ENCODE measurements around the gene RAD54L2.
"Not testable (repeated sequence)": the region's sequence is repeated elsewhere in the genome, so short reads cannot be mapped to it uniquely, and the experiment has no call there.

Gene RAD54L2, protein sequence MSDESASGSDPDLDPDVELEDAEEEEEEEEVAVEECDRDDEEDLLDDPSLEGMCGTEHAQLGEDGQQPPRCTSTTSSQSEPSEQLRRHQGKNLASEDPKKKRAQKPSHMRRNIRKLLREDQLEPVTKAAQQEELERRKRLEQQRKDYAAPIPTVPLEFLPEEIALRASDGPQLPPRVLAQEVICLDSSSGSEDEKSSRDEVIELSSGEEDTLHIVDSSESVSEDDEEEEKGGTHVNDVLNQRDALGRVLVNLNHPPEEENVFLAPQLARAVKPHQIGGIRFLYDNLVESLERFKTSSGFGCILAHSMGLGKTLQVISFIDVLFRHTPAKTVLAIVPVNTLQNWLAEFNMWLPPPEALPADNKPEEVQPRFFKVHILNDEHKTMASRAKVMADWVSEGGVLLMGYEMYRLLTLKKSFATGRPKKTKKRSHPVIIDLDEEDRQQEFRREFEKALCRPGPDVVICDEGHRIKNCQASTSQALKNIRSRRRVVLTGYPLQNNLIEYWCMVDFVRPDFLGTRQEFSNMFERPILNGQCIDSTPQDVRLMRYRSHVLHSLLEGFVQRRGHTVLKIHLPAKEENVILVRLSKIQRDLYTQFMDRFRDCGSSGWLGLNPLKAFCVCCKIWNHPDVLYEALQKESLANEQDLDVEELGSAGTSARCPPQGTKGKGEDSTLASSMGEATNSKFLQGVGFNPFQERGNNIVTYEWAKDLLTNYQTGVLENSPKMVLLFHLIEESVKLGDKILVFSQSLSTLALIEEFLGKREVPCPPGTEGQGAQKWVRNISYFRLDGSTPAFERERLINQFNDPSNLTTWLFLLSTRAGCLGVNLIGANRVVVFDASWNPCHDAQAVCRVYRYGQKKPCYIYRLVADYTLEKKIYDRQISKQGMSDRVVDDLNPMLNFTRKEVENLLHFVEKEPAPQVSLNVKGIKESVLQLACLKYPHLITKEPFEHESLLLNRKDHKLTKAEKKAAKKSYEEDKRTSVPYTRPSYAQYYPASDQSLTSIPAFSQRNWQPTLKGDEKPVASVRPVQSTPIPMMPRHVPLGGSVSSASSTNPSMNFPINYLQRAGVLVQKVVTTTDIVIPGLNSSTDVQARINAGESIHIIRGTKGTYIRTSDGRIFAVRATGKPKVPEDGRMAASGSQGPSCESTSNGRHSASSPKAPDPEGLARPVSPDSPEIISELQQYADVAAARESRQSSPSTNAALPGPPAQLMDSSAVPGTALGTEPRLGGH (N-terminal part only)

DNA sequence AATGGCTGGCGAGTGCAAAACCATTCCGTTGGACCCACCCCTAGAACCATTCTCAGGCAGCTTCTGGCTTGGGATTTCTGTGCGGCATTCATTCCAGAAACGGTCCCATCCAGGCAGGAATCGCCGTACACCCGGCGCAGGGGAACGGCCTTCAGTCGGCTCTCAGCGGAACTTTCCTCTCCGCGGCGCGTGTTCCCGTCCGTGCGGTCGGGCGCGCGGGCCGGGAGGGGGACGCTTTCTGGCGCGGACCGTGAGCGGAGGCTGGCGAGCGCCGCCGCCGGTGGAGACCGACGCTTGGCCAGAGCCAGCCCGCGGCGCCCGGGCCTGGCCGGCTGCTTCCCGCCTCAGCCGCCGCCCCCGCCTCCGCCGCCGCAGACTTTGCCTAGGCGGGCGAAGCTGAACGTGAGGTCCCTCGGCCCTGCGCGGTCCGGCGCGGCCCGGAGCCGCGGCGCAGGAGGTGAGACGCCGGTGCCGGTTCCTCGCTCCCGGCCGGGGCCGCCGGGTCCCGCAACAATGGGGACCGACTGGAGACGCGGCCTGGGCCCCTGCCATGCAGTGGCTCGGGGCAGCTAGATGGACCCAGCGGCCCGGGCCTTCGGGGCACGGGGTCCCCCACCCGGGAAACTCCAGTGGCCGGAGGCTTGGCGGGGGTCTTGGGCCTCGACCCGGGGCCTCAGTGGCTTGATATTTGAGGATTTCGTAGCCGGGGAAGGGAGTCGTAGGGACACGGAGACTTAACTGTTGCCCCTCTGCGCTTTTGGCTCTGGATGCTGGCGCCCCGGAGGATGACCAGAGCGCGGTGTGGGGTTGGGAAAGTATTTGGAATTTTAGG, at the start of gene RAD54L2:
TSS of gene RAD54L2 (plus strand) at position 261 of the 832 bp plus-strand sequence. CDS start 51,702 bp downstream, outside the sequence.
- DNase-seq = peak; percentile 82

DNA sequence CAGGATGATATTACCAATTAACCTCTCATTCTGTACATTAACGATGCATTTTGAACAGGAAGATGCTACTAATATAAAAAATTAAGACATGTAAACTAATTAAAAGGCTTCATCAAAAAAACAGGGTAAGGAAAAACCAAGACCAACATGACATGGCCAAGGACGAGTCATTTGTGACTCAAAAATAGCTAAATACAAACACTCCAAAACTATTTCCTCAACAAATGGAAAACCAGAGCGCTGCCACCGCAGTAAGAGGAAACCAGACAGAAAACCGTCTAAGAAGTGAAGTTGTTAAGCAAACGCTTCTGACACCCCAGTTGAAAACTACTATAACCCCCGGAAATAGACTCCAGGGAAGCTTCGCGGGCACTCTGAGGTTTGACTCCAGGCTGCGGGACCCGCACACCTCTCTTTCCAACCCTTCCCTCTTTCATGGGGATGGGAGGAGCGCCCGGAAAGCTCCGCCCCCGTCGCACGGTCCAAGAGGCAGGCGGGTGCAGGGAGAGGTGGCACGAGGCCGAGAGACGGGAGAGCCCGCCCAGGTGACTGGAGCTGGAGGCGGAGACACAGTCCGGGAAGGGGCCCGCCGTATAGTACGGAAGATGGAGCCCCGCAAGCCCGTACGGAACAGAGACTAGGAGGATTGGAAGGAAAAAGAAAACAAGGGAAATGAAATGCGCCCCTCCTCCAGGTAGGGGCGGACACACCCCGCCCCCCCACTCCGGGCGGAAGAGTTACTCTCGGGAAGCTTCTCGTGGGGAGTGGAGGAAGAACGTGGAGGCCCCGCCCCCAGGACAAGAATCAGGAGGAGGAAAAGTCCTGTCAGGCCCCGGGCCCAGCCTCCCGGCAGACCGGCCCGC, 39.4 kb upstream of the RAD54L2 start:
- DNase-seq = peak; percentile 93

DNA sequence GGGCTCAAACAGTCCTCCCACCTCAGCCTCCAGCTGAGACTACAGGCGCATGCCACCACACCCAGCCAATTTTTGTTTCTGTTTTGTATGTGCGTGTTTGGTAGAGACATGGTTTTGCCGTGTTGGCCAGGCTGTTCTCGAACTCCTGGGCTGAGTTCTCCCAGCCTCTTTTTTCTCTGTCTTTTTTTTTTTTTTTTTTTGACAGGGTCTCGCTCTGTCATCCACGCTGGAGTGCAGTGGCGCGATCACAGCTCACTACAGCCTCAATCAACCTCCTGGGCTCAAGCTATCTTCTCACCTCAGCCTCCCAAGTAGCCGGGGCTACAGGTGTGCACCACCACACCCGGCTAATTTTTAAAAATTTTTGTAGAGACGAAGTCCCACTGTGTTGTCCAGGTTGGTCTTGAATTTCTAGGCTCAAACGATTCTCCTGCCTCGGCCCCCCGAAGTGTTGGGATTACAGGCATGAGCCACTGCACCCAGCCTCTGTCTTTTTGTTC, 37.8 kb upstream of the RAD54L2 start:
- peak; percentile 6 for DNase-seq

DNA sequence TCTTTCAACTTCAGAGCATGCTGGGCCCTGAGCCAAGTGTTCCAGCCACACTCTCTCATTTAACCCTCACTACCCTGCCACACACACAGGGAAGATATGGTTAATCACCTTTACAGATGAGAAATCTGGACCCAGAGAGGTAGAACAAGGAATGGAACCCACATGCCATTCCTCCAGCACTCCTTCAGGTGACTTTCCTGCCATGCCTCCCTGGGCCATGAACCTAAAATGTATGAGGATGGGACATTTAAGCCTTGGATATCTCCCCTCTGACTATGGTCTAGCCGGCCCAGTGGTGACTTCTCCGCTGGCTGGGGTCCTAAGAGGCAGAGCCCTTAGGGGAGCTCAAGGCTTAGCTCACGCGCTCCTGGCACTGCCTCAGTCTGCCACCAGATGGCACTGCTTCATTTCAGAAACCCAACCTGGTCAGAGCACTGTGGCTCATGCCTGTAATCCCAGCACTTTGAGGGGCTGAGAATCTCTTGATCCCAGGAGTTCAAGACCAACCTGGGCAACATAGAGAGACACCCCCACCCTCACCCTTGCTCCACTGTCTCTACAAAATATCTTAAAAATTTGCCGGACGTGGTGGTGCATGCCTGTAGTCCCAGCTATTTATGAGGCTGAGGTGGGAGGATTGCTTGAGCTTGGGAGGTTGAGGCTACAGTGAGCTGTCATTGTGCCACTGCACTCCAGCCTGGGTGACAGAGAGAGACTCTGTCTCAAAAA, 36.5 kb upstream of the RAD54L2 start:
- peak; percentile 73 for DNase-seq

DNA sequence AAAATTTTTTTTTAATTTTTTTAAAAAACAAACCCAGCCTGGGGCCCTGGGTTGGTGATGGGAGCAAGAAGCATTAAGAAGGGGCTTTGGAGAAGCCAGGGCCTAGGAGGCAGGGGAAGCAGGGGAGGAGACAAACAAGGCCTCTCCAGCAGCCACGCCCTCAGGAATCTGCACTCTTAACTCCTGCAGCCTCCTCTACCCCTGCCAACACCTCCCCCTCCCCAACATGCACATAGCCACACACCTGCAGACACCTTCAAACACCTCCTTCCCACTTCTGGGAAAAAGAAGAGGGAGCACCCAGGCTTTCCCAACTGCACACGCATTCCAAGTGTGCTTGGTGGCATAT, 36.0 kb upstream of the RAD54L2 start:
- no peak for DNase-seq

DNA sequence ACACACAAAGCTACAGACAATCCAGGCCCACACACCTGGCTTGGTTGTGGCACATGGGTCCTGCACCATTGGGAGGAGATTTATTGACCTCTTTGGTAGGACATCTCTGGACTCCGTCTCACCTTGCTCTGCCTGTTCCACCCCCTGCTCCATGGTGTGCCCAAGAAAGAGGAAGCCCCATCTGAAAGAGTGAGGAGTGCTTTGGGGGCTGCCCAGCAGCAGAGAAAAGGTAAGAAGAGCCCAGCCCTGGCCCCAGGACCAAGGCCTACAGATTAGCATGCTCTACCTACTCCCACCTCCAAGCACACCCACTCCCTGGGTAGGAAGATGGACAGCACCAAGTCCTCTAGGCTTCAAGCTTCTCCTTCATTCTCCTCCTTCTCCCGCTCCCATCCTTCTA, 35.5 kb upstream of the RAD54L2 start:
- no peak for DNase-seq

DNA sequence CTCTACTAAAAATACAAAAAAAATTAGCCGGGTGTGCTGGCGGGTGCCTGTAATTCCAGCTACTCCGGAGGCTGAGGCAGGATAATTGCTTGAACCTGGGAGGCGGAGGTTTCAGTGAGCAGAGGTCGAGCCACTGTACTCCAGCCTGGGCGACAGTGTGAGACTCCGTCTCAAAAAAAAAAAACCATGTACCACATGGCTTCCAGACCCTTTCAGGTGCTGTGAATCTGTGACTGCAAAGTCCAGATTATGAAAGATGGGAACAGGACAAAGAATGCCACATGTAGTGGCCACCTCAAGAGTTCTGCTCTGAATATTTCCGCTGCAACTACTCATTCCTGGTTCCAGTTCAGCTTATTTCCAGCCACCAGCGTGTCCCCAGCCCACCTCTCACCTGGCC, 30.3 kb upstream of the RAD54L2 start:
- DNase-seq = no peak

DNA sequence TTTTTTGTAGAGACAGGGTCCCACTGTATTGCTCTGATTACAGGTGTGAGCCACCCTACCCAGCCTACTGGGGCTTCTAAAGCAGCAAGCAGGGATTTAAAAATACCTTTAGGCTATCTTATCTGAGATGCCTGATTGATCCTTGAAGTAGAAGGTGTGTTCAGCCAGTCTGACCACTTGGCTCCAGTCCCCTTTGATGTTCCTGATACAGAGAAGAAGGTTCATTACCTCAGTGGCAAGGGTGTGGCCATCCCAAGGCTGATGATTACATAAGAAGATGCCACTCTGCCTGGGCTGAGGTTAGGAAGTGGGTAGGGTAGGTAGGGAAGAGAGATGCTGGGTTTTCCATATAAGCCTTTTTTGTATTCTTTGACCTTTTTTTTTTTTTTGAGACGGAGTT, 27.5 kb upstream of the RAD54L2 start:
- DNase-seq = no peak

DNA sequence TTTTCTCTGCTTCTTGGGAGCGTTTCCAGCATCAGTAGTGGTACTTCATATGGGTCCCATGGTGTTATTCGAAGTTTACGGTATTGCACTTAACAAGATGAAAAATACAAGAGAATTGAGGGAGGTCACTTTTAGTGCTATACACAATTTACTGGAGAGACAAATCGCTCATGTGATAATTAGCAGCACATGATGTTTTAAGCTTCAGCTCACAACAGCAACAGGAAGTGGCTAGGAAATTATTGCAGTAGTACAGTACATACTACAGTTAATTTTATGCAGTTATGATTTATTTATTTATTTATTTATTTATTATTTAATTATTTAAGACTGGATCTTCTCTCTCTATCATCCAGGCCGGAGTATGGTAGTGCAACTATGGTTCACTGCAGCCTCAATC, 24.3 kb upstream of the RAD54L2 start:
- no peak for DNase-seq

DNA sequence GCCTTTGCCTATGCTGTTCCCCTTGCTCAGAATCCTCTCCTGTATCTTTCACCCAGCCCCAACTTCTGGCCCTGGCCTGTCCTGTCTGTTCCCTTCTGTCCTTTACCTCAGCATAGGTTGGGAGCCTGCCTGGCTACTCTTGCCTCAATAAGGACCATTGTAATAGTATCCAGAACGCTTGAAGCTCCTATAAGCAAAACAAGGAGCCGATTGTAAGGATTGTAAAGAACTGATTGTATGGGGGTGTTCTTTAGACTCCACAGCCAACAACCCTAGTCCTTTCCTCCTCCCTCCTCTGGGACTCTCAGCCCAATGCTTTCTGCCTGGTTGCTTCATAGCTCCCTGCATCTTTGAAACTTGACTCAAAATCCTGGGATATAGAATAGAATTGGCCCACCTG, 18.7 kb upstream of the RAD54L2 start:
- DNase-seq = no peak

DNA sequence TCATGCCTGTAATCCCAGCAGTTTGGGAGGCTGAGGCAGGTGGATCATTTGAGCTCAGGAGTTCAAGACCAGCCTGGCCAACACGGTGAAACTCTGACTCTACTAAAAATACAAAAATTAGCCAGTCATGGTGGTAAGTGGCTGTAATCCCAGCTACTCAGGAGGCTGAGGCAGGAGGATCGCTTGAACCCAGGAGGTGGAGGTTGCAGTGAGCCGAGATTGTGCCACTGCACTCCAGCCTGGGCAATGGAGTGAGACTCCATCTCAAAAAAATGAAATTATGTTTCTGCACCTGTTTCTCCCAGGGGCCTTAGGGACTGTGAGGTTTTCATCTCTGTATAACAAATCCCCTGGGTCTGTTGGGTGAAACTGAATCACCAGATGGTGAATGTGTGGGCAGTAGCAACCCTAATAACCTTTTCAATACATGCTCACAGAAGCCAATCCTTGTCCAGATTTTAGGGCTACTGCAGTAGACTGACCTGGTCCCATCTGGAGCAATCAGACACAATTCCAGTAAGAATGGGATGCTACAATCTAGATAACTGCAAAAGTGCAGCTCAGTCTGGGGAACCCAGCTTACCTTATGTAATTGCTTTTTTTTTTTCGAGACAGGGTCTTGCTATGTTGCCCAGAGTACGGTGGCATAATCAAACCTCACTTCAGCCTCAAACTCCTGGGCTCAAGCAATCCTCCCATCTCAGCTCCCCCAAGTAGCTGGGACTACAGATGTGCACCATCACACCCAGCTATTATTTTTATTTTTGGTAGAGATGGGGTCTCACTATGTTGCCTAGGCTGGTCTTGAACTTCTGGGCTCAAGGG, 17.4 kb upstream of the RAD54L2 start:
- DNase-seq = not testable (repeated sequence)

DNA sequence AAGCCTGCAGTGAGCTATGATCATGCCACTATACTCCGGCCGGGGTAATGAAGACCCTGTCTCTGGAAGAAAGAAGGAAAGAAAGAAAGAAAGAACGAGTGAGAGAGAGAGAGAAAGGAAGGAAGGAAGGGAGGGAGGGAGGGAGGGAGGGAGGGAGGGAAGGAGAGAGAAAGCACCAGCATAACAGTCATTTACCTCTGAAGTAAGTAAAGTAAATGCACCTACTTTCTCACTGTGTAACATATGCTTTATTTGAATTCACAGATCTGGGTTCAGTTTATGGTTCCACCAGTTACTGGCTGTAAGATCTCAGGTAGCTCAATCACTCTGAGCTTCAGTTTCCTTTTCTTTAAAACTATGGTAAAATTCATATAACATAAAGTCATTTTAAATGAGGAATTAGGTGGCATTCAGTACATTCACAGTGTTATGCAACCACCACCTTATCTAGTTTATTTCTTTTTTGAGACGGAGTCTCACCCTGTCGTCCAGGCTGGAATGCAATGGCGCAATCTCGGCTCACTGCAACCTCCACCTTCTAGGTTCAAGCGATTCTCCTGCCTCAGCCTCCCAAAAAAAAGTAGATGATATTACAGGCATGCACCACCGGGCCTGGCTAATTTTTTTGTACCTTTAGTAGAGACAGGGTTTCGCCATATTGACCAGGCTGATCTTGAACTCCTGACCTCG, 16.1 kb upstream of the RAD54L2 start:
- DNase-seq = no peak

DNA sequence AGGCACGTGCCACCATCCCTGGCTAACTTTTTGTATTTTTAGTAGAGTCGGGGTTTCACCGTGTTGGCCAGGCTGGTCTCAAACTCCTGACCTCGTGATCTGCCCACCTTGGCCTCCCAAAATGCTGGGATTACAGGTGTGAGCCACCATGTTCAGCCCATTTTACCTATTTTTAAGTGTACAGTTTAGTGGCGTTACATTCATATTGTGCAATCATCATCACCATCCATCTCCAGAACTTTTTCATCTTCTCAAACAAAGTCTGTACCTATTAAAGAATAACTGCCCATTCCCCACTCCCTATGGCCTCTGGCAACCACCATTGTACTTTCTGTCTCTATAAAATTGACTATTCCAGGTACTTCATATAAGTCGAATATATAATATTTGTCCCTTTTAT, 13.6 kb upstream of the RAD54L2 start:
- DNase-seq = not testable (repeated sequence)

DNA sequence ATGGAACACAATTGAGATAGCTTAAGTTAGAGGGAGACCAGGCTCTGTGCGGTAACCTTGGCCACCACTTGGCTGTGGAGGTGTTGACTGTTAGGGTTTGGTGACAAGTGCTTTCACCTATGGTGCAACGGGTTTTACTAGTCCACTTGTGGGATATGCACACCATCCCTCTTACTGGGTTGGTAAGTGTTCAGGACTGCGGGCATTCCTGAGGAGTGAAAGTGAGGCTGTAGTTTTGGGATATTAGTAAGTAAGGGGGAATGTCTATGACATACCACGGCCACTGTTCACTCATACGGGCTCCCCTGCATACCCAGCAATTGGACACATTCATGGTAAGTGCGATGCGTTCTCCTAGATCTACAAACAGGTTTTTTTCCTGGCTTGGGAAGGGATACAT, 8.0 kb upstream of the RAD54L2 start:
- no peak for DNase-seq

DNA sequence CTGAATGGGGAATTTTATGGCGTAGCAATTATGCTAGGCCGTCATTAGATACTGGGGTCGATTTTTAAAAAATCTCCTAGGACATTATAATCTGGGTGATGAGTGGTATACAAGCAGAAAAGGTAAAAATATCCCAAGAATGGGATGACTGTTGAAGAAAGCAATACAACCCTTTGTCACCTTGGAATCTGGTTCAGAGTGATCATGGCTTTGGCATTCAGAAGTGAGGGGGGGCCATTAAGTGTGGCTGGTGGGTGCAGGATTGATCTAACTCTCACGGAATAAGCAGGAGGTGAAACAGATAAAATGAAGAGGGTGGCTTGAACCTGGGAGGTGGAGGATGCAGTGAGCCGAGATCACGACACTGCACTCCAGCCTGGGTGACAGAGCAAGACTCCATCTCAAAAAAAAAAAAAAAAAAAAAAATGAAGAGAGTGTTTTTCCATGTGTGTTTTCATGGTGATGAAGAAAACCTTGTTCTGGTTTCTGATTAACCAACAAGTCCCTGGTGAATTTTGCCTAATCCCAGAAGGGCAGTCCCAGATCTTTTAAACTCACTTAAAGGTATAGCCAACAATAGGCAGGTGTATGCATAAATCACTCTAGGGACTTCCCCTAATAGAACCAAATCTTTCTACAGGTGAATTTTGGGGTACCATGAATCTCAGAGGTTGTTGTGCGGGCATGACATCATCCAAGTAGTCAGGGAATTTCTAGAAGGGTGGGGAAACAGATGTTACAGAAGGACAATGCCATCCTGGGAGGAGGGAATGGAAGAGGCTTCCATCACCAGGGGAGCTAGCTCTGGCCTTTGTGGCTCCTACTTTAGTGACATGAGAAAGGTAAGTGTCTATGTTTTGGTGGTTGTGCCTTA, 3.1 kb upstream of the RAD54L2 start:
- DNase-seq = no peak

DNA sequence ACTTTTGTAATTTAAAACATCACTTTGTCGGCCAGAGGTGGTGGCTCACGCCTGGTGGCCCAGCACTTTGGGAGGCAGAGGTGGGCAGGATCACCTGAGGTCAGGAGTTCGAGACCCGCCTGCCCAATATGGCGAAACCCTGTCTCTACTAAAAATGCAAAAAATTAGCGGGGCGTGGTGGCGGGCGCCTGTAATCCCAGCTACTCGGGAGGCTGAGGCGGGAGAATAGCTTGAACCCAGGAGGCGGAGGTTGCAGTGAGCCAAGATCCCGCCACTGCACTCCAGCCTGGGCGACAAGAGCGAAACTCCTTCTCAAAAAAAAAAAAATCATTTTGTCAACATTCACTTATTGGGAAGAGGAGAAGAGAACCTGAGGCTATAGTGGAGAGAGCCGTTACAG, 888 bp upstream of the RAD54L2 start:
- not testable (repeated sequence) for DNase-seq

DNA sequence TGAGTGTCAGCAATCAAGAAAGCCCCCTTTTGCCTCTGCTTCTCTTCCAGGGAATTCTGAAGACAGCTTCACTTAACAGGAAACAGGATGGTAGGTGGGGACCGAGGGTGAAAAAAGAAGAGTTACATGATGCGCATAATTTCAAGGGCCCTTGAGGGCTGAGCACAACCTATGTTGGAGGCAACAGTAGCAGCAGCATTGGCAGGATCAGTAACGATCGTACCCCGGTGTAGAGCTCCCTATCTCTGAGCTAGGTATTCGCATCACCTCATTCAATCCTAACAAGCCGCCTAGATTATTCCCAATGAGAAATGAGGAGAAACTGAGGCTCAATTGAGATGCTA, 432 bp upstream of the RAD54L2 start:
- DNase-seq = no peak
